HG03432 (cell line): ENCODE results near the gene ITGAV.
"Not testable (repeated sequence)": the region's sequence is repeated elsewhere in the genome, so short reads cannot be mapped to it uniquely, and the experiment has no call there.

ENCODE experiments used
- ATAC-seq: cut with Tn5 transposase; IDR thresholded peaks from one replicate; pipeline ENCODE4 v1.9.1; 2021; ENCODE audit warnings: mild to moderate bottlenecking, moderate library complexity; ENCODE audit not compliant: unreplicated experiment

The ITGAV gene

DNA sequence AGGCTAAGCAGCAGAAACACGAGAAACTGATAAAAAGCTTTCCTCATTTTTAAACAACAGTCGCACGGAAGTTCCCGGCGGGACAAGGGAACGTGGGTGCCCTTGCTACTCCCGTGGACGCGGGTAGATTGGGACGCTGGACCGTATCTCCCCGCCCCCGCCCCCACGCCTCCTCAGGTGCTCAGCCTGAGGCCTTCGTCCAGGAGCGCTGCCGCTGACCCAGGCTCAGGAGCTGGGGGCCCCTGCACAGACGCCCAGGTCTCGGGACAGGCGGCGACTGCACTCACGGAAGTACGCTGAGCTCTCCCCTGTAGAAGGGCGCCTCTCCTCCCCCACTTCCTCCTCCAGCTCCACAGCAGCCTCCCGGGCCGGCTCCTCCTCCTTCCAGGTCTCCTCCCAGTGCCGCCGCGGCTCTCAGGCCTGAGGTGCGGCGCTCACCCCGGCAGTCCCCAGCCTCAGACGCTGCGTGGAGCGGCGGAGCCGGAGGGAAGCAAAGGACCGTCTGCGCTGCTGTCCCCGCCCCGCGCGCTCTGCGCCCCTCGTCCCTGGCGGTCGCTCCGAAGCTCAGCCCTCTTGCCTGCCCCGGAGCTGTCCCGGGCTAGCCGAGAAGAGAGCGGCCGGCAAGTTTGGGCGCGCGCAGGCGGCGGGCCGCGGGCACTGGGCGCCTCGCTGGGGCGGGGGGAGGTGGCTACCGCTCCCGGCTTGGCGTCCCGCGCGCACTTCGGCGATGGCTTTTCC is at the start of gene ITGAV:
ITGAV (plus strand) TSS at position 445 of the 738 bp plus-strand sequence; CDS start at position 728, 283 bp downstream.
- peak; percentile 97 for ATAC-seq

DNA sequence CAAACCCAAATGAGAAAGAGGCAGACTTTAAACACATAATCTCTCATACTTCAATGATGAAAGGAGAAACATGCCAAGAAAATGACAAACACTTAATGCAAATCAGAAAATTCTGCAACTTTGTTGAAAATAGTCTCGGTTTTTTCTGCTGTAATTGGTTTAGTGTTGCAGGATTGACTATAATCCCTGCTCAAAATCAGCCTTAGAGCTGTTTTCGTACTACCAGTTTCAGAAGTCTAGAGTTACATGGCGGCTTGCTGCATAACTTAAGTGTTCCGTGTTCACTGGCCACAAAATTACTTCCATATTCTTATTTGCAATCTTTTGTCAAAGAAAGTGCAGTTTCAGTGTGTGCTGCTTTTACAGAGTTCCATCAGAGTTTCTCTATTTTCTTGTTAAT is 48.9 kb upstream of the ITGAV start:
- ATAC-seq = no peak

DNA sequence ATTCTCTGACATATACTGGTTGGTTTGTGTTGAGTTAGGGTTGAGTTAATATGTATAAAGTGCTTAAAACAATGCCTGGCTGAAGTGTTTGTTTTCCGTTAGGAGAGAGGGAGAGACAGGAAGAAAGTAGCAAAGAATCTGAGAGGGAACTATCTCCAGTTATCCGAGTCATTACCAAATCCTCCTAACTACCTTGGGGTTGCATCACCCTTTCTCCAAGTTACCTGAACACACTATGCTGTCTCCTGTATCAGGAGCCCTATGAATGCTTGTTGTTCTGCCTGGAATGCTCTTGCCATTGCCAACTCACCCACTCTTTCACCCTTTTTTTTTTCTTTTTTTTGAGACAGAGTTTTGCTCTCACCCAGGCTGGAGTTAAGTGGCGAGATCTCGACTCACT is 47.9 kb upstream of the ITGAV start:
- no peak for ATAC-seq

DNA sequence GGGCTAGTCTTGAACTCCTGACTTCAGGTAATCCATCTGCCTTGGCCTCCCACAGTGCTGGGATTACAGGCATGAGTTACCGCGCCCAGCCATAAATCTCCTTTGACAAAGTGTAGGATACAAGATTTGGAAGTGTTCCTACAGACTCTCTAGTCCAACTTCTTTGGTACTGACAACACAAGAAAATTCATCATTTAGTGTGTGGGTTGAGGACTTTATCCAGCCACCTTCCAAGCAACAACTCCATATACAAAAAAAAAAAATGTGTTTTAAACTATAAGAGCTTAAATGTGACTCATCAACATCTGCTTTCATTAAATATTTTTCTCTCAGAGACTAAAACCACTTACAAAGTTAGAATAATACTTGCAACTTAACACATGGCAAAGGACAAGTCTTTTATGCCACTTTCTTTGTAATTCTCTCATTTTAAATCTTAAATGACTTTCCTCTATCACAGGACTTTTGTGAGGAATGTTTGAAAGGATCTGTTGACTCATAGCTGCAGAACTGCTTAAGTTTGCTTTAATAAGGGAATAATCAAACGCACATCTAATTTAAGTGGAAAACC is 46.2 kb upstream of the ITGAV start:
- no peak for ATAC-seq

DNA sequence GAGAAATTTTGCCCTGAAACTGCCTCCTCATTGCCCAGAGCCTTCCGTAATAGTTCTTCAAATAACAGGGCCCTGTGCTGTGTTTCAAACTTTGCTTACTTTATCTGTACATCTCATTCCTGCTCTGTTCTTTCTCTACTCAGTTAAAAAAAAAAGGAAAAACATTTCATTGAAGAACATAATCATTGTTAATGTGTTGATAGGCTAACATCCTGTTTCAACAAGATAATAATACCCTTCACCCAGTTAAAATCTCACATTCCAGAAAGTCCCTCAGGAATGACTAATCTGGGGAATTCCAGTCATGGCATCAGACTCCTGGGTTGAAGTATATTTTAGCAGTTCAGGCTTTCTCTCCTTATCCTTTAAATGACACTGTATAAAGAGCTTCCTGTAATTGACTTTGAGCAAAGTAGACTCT is 45.6 kb upstream of the ITGAV start:
- ATAC-seq = peak; percentile 63

DNA sequence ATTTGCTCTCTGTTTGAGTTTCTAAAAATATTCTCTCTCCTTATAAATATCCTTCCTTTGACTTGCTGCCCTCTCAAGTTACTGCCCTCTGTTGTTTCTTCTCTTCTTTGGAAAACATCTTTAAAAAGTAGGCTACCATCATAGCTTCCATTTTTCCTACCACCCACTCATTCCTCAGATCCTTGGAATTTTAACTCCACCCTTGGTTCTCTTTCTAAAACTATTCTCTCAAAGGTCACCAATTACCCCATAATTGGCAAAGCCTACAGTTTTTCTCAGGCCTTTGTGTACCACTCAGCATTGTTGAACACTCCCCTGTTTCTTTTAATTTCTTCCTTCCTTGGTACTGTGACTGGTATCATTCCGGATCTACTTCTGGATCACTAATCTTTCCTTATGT is 43.0 kb upstream of the ITGAV start:
- ATAC-seq = no peak

DNA sequence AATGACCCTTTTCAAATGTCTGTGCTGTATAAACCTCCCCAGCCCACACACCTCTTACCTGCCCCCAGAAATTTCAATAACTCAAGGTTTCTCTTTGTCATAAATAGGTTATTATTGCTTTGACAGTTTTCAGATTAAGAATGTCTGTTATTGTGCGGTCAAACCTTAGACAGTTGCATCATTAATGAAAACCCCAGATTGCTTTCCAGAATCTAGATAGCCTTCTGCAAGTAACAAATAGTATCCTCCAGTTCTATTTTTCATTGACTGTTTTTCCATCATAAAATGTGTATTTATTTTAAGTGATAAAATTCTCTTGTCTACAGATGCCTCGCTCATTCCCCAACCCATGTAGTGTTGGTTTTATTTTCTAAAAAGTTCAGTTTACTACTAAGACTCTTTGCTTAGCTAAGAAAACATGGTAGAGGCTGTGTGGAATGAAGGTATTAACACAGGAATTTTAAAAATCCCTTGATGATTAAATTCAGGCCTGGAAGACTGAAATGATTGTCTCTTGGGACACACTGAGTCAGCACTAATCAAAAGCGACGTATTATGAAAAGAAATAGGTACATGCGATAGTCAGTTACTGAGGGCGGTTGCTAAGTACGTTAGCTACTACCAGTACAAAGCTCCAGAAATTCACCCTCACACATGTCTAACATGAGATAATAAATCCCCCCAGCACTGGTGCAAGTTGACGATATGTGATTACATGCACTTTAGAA is 38.4 kb upstream of the ITGAV start:
- ATAC-seq = no peak

DNA sequence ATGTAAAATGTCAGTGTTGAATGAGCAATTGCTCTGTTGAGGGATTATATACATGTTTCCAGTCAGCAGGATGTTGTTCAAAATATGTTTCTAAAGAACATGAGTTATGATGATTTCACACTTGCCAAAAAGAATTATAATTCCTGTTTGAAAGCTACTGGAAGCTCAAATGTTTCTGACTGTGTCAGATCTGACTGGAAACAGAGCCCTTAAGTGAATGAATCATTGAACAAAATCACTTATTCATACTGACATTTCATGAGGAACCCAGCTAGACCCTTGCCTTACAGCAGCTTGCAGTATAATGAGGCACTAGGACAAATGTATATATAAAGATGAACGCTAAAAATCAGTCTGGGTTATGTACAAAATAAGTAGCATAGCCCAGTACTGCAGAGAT is 35.4 kb upstream of the ITGAV start:
- no peak for ATAC-seq

DNA sequence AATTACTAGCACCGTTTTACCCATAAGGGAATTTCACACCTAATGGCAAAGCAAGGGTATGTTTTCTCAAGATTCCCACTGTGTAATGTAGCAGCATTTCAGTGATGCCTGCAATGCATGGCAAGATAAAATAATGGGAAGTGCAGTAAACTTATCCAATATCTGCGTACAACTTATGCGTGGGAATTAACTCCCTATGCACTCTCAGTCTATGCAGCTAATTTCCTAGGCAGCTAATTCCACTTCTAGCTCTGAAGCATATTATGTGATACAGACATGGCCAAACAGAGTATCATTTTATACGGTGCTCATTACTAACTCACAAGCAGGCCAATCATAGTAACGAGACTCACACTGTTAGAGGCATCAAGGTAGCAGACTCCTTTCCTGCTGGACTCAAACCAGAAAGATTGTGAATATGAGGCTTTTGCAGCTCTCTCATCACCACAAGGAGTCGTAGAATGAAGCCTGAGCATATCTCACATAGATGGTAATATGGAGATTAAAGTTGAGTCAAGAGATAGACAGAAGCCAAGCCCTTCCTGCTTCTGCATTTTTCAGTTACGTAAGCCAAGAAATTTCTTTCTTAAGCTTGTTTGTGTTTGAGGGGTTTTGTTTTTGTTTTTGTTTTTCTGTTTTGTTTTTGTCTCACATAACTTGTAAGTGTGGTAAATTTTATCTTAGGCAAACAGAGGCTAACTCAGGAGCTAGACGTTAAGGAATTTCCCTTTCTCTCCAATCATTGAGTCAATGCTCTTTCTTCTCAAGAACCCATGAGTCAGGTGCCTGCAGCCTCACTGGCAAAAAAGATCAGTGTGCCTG is 34.8 kb upstream of the ITGAV start:
- no peak for ATAC-seq

DNA sequence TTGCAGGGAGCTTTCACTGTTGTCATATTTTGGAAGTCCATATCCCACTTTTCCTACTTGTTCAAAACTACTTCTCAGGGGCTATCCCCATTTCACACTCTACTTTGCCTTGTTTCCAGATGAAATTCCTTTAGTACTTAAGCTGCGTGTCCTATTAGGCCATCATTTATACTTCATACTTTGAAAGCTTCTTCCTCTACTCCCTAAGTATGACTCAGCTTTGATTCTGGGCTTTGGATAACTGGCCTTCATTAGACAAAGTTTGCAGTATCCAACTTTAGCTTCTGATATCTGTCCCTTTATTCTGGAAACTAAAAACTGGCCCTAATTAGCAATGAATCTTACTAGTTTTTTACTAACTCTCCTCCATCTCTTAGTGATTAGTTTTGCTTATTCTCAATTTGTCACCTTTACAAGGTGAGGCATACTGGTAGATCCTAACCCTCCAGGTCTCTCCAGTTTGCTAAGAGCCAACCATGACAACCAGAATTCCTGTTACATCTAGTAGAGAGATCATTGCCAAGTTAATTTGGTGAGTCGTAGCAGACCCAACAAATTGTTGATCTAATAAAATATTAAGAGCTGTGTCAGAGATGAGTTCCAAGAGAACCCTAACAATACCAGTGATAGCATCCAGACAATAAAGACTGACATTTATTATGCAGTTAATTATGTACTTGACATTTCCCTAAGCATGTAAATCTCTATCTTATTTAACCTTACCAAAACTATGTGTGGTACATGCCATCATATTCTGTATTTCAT is 31.2 kb upstream of the ITGAV start:
- ATAC-seq = no peak

DNA sequence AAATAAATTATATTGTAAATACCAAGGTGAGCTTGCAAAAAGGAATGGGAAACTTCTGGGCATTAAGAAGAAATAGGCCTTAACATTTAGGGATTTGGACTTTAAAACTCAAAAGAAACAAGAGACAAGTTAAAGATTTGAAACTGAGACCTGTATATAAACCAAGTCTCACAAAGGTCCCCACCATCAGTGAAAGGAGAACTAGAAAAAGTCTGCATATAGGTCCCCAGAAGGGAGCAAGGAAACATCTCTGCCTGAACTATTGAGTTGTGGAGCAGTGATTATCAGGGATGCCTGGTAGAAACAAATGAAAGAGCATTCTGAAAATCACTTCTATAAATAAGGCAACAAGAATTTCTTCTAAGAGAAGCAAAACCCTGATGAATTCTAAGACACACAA is 30.5 kb upstream of the ITGAV start:
- peak; percentile 70 for ATAC-seq

DNA sequence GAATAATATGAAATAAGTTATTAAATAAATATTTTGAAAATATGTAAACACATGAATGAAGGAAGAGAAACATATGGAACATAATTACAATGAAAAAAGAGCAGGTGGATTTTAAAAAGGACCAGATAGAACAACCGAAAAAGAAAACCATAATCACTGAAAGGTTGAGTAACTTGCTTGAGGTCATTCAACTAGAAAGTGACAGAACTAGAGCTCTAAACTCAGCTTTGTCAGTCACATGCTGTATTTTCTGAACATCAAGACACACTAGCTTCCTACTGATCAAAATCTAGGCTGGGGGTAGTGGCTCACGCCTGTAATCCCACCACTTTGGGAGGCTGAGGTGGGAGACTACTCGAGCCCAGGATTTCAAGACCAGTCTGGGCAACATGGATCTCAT is 30.0 kb upstream of the ITGAV start:
- ATAC-seq = peak; percentile 94

DNA sequence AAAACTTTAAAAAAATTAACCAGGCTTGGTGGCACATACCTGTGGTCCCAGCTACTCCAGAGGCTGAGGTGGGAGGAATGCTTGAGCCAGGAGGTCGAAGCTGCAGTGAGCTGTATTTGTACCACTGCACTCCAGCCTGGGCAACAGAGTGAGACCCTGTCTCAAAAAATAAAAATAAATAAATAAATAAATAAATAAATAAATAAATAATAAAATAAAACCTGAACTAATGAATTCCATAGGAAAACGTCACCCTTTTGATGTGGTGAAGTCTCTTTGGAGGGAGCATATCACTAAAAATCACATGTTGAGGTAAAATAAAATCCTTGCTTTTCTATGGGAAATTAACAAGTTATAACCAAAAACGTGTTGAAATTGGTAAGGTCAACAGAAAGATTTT is 29.6 kb upstream of the ITGAV start:
- peak; percentile 18 for ATAC-seq

DNA sequence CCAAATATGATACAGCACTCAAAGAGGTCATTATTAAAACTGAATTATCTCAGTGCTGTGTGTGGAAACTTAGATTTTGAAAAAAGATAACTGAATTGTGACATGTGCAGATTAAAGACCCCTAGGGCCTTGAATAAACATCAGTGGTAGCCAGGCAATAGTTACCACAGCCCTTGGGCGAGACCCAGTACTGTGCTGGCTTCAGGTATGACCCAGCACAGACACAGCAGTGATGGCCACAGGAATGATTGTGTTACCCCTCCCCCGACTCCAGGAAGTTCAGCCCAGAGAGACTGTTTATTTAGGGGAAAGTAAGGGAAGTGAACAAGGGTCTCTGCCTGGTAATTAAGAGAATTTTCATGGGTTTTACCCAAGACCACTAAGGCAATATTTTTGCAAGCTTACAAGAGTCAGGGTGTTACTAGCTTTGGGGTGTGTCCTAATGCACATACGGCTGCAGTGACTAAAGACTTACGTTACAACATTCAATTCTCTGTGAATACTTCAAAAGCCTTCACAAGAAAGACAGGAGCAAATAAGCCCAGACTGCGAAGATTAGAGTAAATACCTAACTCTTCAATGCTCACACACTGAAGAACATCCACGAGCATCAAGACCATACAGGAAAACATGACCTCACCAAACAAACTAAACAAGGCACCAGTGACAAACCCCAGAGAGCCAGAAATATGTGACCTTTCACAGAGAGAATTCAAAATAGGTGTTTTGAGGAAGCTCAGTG is 28.2 kb upstream of the ITGAV start:
- no peak for ATAC-seq

DNA sequence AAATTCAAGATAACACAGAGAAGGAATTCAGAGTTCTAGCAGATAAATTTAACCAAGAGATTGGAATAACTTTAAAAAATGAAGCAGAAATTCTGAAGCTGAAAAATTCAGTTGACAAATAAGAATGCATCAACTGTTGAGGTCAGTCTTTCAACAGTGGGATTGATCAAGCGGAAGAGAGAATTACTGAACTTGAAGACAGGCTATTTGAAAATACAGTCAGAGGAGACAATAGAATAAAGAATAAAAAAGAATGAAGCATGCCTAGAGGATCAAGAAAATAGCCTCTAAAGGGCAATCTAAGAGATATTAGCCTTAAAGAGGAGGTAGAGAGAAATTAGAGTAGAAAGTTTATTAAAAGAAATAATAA is 27.7 kb upstream of the ITGAV start:
- no peak for ATAC-seq

DNA sequence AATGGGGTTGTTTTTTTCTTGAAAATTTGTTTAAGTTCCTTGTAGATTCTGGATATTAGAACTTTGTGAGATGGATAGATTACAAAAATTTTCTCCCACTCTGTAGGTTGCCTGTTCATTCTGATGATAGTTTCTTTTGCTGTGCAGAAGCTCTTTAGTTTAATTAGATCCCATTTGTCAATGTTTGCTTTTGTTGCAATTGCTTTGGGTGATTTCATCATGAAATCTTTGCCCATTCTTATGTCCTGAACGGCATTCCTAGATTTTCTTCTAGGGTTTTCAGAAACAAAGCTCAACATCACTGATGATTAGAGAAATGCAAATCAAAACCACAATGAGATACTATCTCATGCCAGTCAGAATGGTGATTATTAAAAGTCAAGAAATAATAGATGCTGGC is 21.3 kb upstream of the ITGAV start:
- ATAC-seq = not testable (repeated sequence)

DNA sequence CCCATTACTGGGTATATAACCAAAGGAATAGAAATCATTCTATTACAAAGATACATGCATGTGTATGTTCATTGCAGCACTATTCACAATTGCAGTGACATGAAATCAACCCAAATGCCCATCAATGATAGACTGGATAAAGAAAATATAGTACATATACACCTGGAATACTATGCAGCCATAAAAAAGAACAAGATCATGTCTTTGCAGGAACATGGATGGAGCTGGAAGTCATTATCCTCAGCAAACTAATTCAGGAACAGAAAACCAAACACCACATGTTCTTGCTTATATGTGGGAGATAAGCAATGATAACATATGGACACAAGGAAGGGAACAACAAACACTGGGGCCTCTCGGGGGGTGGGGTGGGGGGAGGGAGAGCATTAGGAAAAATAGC is 20.7 kb upstream of the ITGAV start:
- ATAC-seq = not testable (repeated sequence)

DNA sequence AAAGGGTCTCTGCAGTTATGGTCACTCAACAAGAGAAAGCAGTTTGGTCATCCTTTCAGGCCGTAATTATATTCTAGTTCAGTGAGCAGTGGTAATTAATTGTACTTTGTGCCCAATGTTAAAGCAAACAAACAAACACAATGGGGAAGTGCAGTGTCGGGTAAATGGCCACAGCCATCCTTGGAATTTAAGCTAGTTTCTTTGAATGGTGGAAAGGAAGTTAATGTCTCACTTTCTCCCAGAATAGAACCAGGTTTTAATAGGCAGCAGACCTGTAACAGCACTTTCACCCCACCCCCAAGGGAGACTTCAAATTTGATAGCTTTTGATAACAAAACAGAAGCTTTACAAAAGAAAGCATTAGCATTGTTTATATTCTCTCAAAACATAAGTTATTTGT is 20.0 kb upstream of the ITGAV start:
- no peak for ATAC-seq

DNA sequence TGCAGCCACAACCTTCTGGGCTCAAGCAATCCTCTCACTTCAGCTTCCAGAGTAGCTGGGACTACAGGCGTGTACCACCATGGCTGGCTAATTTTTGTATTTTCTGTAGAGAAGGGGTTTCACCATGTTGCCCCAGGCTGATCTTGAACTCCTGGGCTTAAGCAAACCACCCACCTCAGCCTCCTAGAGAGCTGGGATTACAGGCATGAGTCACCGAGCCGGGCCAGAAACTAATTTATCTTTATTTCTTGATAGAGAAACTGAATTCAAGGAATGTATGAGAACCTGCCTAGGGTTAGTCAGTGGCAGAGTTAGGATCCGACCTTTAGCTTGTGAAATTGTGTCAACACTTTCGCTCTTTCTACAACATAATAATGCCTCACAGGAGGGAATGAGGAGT is 19.3 kb upstream of the ITGAV start:
- no peak for ATAC-seq

DNA sequence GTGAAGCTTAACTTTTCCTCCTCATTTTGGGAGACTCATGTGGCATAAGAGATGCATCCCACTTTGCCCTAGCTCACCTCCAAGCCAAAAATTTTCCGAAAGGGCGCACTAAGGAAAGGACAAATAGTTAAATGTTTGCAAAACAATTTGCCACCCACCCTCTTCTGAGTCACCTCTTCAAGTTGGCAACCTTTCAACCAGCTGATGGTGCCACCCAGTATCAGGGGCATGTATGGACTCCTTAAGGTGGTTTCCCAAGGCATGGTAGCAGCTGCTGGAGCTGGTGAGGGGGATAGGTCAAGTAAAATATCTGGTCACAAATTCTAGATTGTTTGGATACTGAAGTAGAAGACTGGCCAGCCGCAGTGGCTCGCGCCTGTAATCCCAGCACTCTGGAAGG is 17.2 kb upstream of the ITGAV start:
- no peak for ATAC-seq
